Neural cell (in vitro differentiated cells): ENCODE data around the gene EHBP1. TPM values are rescaled to one million over a fixed set of nuclear protein-coding genes. Genes with fewer than 3 reads are reported as not detected.
"Not testable (repeated sequence)": the region's sequence is repeated elsewhere in the genome, so short reads cannot be mapped to it uniquely, and the experiment has no call there.

ENCODE experiments used
- H2AFZ ChIP-seq: fragments of 200-600, 300-800 bp; sonication (generic), shearing (Covaris generic); 2 replicates; pipeline ENCODE4 v1.6.0; 2014; ENCODE audit warnings: low read depth, mild to moderate bottlenecking, antibody characterized with exemption, low read length, moderate library complexity
- H3F3A ChIP-seq: fragments of 200-600 bp; shearing (Covaris generic); 2 replicates; pipeline ENCODE4 v1.6.1; 2016; ENCODE audit warnings: mild to moderate bottlenecking, moderate library complexity, mixed read lengths, antibody characterized with exemption, low read length; ENCODE audit not compliant: insufficient read depth, poor library complexity, severe bottlenecking
- H3K27ac ChIP-seq: fragments of 200-600, 300-800 bp; sonication (generic), shearing (Covaris generic); 2 replicates; pipeline ENCODE4 v1.5.1; 2014; ENCODE audit warnings: mild to moderate bottlenecking, low read length, moderate library complexity
- H3K27me3 ChIP-seq: fragments of 300-800, 200-600 bp; sonication (generic), shearing (Covaris generic); 2 replicates; pipeline ENCODE4 v1.6.0; 2014; ENCODE audit warnings: mild to moderate bottlenecking, low read depth, low read length, moderate library complexity; ENCODE audit not compliant: insufficient read depth
- H3K36me3 ChIP-seq: fragments of 300-800, 200-600 bp; sonication (generic), shearing (Covaris generic); 2 replicates; pipeline ENCODE4 v1.5.1; 2014; ENCODE audit warnings: mild to moderate bottlenecking, antibody characterized with exemption, low read length, moderate library complexity; ENCODE audit not compliant: insufficient read depth
- H3K4me2 ChIP-seq: fragments of 300-800, 200-600 bp; sonication (generic), shearing (Covaris generic); 2 replicates; pipeline ENCODE4 v1.6.0; 2014; ENCODE audit warnings: mild to moderate bottlenecking, low read length
- H3K4me3 ChIP-seq: fragments of 300-800, 200-600 bp; sonication (generic), shearing (Covaris generic); 2 replicates; pipeline ENCODE4 v1.5.1; 2014; ENCODE audit warnings: mild to moderate bottlenecking, low read length, moderate library complexity
- H3K79me2 ChIP-seq: fragments of 200-600 bp; shearing (Covaris generic); replicated peaks from 2 replicates; pipeline ENCODE4 v1.6.0; 2014; ENCODE audit warnings: mild to moderate bottlenecking, low read length, moderate library complexity; ENCODE audit not compliant: insufficient read depth
- H3K9ac ChIP-seq: fragments of 300-800, 200-600 bp; sonication (generic), shearing (Covaris generic); 2 replicates; pipeline ENCODE4 v1.6.1; 2016; ENCODE audit warnings: mild to moderate bottlenecking, low read length, mixed read lengths
- H3K9me2 ChIP-seq: fragments of 200-600 bp; shearing (Covaris generic); 2 replicates; pipeline ENCODE4 v1.6.1; 2016; ENCODE audit warnings: mild to moderate bottlenecking, low read length, mixed read lengths; ENCODE audit not compliant: insufficient read depth
- H3K9me3 ChIP-seq: fragments of 200-600, 300-800 bp; sonication (generic), shearing (Covaris generic); 2 replicates; pipeline ENCODE4 v1.6.1; 2016; ENCODE audit warnings: mild to moderate bottlenecking, mixed run types, low read length, moderate library complexity, mixed read lengths
- H4K20me1 ChIP-seq: fragments of 200-600 bp; shearing (Covaris generic); 2 replicates; pipeline ENCODE4 v1.6.1; 2016; ENCODE audit warnings: mild to moderate bottlenecking, mixed run types; ENCODE audit not compliant: insufficient read depth
- CTCF ChIP-seq: fragments of 450-650 bp; IDR thresholded peaks from 2 replicates; pipeline ENCODE4 v1.5.1; 2014; ENCODE audit warnings: antibody characterized with exemption, mild to moderate bottlenecking, moderate library complexity; ENCODE audit not compliant: poor library complexity, severe bottlenecking
- EP300 ChIP-seq: fragments of 450-650 bp; conservative IDR thresholded peaks from 2 replicates; pipeline ENCODE4 v1.6.1; 2014; ENCODE audit warnings: antibody characterized with exemption, mild to moderate bottlenecking, moderate library complexity; ENCODE audit not compliant: poor library complexity, severe bottlenecking
- EZH2 ChIP-seq: fragments of 200-600, 300-800 bp; shearing (Covaris generic), sonication (generic); IDR thresholded peaks from 2 replicates; pipeline ENCODE4 v1.6.1; 2014; ENCODE audit warnings: antibody characterized with exemption, low read length, borderline replicate concordance, mild to moderate bottlenecking; ENCODE audit not compliant: insufficient read depth, poor library complexity, severe bottlenecking
- MXI1 ChIP-seq: fragments of 450-650 bp; conservative IDR thresholded peaks from 2 replicates; pipeline ENCODE4 v1.6.1; 2014; ENCODE audit warnings: antibody characterized with exemption, mild to moderate bottlenecking; ENCODE audit not compliant: poor library complexity, severe bottlenecking
- POLR2AphosphoS5 ChIP-seq: IDR thresholded peaks from 2 replicates; pipeline ENCODE4 v1.6.1; 2012
- RAD21 ChIP-seq: fragments of 450-650 bp; conservative IDR thresholded peaks from 2 replicates; pipeline ENCODE4 v1.6.1; 2014; ENCODE audit warnings: antibody characterized with exemption, mild to moderate bottlenecking, moderate library complexity
- REST ChIP-seq: IDR thresholded peaks from 2 replicates; pipeline ENCODE4 v1.6.1; 2012; ENCODE audit warnings: borderline replicate concordance
- SMC3 ChIP-seq: fragments of 450-650 bp; conservative IDR thresholded peaks from 2 replicates; pipeline ENCODE4 v1.6.1; 2014; ENCODE audit warnings: antibody characterized with exemption, mild to moderate bottlenecking, moderate library complexity; ENCODE audit not compliant: poor library complexity
- TAF1 ChIP-seq: IDR thresholded peaks from 2 replicates; pipeline ENCODE4 v1.6.1; 2012; ENCODE audit warnings: low read depth
- polyA plus RNA-seq: library from polyadenylated mRNA; depleted of rRNA; stranded (reverse); fragments of >200 nt; gene quantifications from 2 replicates; pipeline ENCODE4 v1.2.3, GENCODE V29; 2014

The EHBP1 gene
- polyA plus RNA-seq, 1 donor from 2014 or later = 52.6 TPM

- no peaks in the 10 kb centered on the region for H3K9me2 ChIP-seq
- TF ChIP-seq RAD21 = no peak
- no peak for TF ChIP-seq EP300
- TF ChIP-seq EZH2 = no peak
- no peak for TF ChIP-seq REST
- TF ChIP-seq MXI1 = no peak
- no peak for TF ChIP-seq POLR2AphosphoS5
- TF ChIP-seq SMC3 = no peak
- no peak for TF ChIP-seq TAF1
- TF ChIP-seq CTCF = no peak
- no peak overlapping the region for H3K4me3 ChIP-seq
- H3K27ac ChIP-seq = no peak overlapping the region
- H3K9ac ChIP-seq = no peak overlapping the region
- no peaks in the 10 kb centered on the region for H3K79me2 ChIP-seq
- H3K4me2 ChIP-seq = no peak overlapping the region
- no peaks in the 10 kb centered on the region for H3K9me3 ChIP-seq
- peaks cover 3% of the 10 kb centered on the region for H3K36me3 ChIP-seq
- H2AFZ ChIP-seq = no peak overlapping the region
- no peaks in the 10 kb centered on the region for H3K27me3 ChIP-seq
- H4K20me1 ChIP-seq = no peaks in the 10 kb centered on the region
- H3F3A ChIP-seq = no peaks in the 10 kb centered on the region
Measured at GRCh38 chr2:63015389-63015788, 309.9 kb downstream of the EHBP1 start.

- Histone ChIP-seq H3K79me2 (no peaks in the 10 kb centered on the region), H3K36me3 (peaks cover 3% of the 10 kb centered on the region), H2AFZ (no peak overlapping the region), H4K20me1 (no peaks in the 10 kb centered on the region), H3K27me3 (no peaks in the 10 kb centered on the region), H3K4me2 (no peak overlapping the region), H3K4me3 (no peak overlapping the region), H3K9me3 (no peaks in the 10 kb centered on the region), H3K9ac (no peak overlapping the region), H3K27ac (no peak overlapping the region), H3F3A (no peaks in the 10 kb centered on the region), H3K9me2 (no peaks in the 10 kb centered on the region)
- TF ChIP-seq POLR2AphosphoS5 = no peak
- TF ChIP-seq MXI1 = no peak
- TF ChIP-seq EP300 = no peak
- TF ChIP-seq REST = no peak
- TF ChIP-seq EZH2 = no peak
- no peak for TF ChIP-seq TAF1
- no peak for TF ChIP-seq CTCF
- no peak for TF ChIP-seq RAD21
- TF ChIP-seq SMC3 = no peak
Measured at GRCh38 chr2:63018439-63018838, 312.9 kb downstream of the EHBP1 start.

GRCh38 chr2:63019686-63020085 is 314.2 kb downstream of the EHBP1 start:
- not testable (repeated sequence) for H3F3A ChIP-seq, H2AFZ ChIP-seq, H3K9me3 ChIP-seq, H4K20me1 ChIP-seq, H3K4me3 ChIP-seq, H3K36me3 ChIP-seq, H3K27ac ChIP-seq, H3K9me2 ChIP-seq, H3K9ac ChIP-seq, H3K4me2 ChIP-seq, H3K79me2 ChIP-seq, H3K27me3 ChIP-seq
